ENCODE data around the gene OR2T35. TPM values are rescaled to one million over a fixed set of nuclear protein-coding genes. Genes with fewer than 3 reads are reported as not detected.

Gene OR2T35
- total and polyA plus RNA-seq, 7 donors = not detected

DNA sequence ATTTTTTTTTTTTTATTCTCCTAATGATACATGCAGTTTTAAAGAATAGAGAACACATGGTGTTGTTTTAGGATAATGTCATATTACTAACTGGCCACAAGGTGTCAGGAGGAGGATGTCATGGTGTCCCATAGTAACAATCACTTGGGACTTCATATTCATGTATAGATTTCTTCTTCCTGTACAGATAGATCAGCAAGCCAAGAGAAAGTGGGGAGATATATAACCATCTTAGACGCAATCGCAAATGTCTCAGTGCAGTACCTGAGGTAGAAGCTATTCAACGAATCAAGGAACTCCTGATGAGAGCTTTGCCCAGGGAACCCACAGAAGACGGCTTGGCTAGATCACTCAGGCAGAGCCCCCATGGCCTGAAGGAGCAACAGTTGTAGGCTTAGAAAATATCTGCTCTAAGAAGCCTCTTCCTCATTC is 22.5 kb downstream of the OR2T35 start:
- H3K4me3 ChIP-seq = no peak overlapping the region
- H3K4me1 ChIP-seq = no peaks in the 10 kb centered on the region
- TF ChIP-seq CTCF (IDR thresholded peaks at IDR 0.05) (peak in 3 of 4 experiments; percentile 23 to 41 (median 29)), POLR2A (IDR thresholded peaks at IDR 0.05) (no peak), POLR2AphosphoS5 (IDR thresholded peaks at IDR 0.05) (no peak), EP300 (IDR thresholded peaks at IDR 0.05) (no peak)
- no peak overlapping the region for H3K27ac ChIP-seq
- 38 to 69% methylated on average over 4 of the region's 4 CpGs for WGBS, 2 donors
- no peaks in the 10 kb centered on the region for H3K9me3 ChIP-seq
- intact Hi-C loops (cut with DNase I) = no loop called here
- DNase-seq = no peak
- H3K36me3 ChIP-seq = no peaks in the 10 kb centered on the region
- no peaks in the 10 kb centered on the region for H3K27me3 ChIP-seq

DNA sequence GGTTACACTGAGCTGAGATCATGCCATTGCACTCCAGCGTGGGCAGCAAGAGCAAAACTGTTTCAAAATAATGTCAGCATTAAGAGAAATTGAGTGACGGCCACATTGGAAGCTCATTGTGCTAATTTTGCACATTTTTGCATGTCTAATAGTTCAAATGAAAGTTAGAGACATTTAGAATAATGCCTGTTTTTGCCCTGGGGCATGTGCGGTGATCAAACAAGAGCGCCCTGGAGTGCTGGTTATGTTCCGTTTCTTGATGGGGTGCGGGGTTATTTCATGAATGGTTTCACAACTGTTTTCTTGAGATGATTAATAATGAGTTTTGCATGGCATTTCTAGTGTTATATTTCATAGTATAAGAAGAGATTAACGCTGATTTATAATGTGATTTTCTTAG is 23.3 kb downstream of the OR2T35 start:
- Histone ChIP-seq H3K27ac (no peak overlapping the region), H3K9me3 (no peaks in the 10 kb centered on the region)

DNA sequence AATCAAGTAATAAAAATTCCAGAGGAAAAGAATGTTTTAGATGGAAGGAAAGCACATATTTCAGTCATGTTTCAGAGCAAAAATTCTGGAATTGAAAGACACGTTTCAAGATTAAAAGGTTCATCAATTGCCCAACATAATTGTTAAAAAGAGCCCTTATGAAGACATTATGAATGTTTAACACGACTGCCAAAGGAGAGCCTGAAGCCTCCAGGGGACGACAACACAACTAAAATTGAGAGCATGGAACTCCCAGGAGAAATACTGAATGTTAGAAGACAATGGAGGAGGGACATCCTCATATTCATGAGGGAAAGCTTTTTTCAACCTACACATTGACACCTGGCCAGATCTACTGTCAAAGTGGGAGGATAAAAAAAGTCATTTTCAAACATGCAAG is 26.2 kb downstream of the OR2T35 start:
- H3K36me3 ChIP-seq = no peaks in the 10 kb centered on the region
- TF ChIP-seq POLR2AphosphoS5 (IDR thresholded peaks at IDR 0.05) = no peak
- TF ChIP-seq POLR2A (IDR thresholded peaks at IDR 0.05) = no peak
- TF ChIP-seq EP300 (IDR thresholded peaks at IDR 0.05) = no peak
- TF ChIP-seq CTCF (IDR thresholded peaks at IDR 0.05) = peak in 2 of 4 experiments; percentile 29 to 50
- intact Hi-C loops (cut with DNase I) = no loop called here

More for the DNA sequence above, 23.3 kb downstream of the OR2T35 start:
- no peak for TF ChIP-seq POLR2A (IDR thresholded peaks at IDR 0.05)
- Histone ChIP-seq H3K27me3 (no peaks in the 10 kb centered on the region), H3K36me3 (no peaks in the 10 kb centered on the region), H3K4me1 (no peaks in the 10 kb centered on the region), H3K4me3 (no peak overlapping the region)
- intact Hi-C loops (cut with DNase I) = no loop called here
- DNase-seq = no peak
- 75 to 77% methylated on average over 7 of the region's 7 CpGs for WGBS, 2 donors

DNA sequence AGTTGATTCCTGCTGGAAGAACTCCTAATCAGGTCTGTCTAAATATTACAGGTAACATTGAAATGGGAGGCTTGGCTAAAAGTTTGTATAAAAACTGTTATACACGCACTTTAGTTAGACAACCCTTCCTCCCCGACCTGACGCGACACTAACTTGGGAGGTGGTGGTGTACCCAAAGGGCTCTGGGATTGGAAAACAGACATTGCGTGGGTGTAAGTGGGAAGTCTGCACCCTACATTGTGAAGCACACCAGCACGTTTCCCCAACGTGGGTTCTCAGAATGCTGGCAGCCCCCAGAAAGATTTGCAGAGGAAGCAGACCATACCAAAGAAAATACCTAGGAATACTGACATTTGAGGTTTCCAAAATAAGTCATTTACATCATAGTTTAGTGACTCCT is 27.0 kb downstream of the OR2T35 start:
- no peaks in the 10 kb centered on the region for H3K36me3 ChIP-seq
- no peak overlapping the region for H3K27ac ChIP-seq
- H3K27me3 ChIP-seq = no peaks in the 10 kb centered on the region
- intact Hi-C loops (cut with DNase I) = no loop called here
- no peaks in the 10 kb centered on the region for H3K9me3 ChIP-seq
- no peak for TF ChIP-seq POLR2A (IDR thresholded peaks at IDR 0.05)
- no peak for TF ChIP-seq POLR2AphosphoS5 (IDR thresholded peaks at IDR 0.05)
- no peak for TF ChIP-seq CTCF (IDR thresholded peaks at IDR 0.05)
- TF ChIP-seq EP300 (IDR thresholded peaks at IDR 0.05) = no peak
- no peaks in the 10 kb centered on the region for H3K4me1 ChIP-seq
- 81 to 86% methylated on average over 7 of the region's 7 CpGs for WGBS, 2 donors
- no peak for DNase-seq
- no peak overlapping the region for H3K4me3 ChIP-seq

More for the DNA sequence above, 26.2 kb downstream of the OR2T35 start:
- WGBS, 2 donors = 2 to 6% methylated on average over 3 of the region's 3 CpGs
- Histone ChIP-seq H3K27ac (no peak overlapping the region), H3K9me3 (no peaks in the 10 kb centered on the region), H3K27me3 (no peaks in the 10 kb centered on the region), H3K4me1 (no peaks in the 10 kb centered on the region), H3K4me3 (no peak overlapping the region)
- DNase-seq = no peak

DNA sequence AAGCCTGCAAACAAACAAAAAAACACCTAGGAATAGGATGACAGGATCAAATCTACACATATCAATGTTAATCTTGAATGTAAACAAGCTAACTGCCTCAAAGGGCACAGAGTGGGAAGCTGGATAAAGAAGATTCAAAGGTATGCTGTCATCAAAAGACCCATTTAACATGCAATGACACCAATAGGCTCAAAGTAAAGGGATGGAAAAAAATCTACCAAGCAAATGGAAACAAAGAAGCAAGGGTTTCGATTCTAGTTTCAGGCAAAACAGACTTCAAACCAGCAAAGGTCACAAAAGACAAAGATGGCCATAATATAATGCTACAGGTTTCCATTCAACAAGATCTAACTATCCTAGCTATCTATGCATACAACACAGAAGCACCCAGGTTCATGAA is 31.3 kb downstream of the OR2T35 start:
- intact Hi-C loops (cut with DNase I) = no loop called here
- Histone ChIP-seq H3K27ac (no peak overlapping the region), H3K27me3 (no peaks in the 10 kb centered on the region), H3K9me3 (no peaks in the 10 kb centered on the region), H3K4me3 (no peak overlapping the region), H3K4me1 (no peaks in the 10 kb centered on the region), H3K36me3 (no peaks in the 10 kb centered on the region)
- TF ChIP-seq EP300 (IDR thresholded peaks at IDR 0.05) (no peak), POLR2AphosphoS5 (IDR thresholded peaks at IDR 0.05) (no peak), POLR2A (IDR thresholded peaks at IDR 0.05) (no peak), CTCF (IDR thresholded peaks at IDR 0.05) (no peak)
- 80 to 84% methylated on average over 1 of the region's 1 CpG for WGBS, 2 donors
- DNase-seq = no peak
